ENCODE measurements around the gene IKZF1. TPM values are rescaled to one million over a fixed set of nuclear protein-coding genes. Genes with fewer than 3 reads are reported as not detected.

Gene IKZF1
- total and polyA plus RNA-seq, 2 of the 13 experiments (the other 11 are each of a cell fraction or from before 2014, with no cell fraction given): not detected

- H3K79me2 ChIP-seq (ENCODE audit: insufficient read depth, low read length): no peaks in the 10 kb centered on the region
- DNase-seq (ENCODE audit: low spot score) (no peak), FAIRE-seq (no peak)
Observed at GRCh38 chr7:50357426-50357825, 52.9 kb downstream of the IKZF1 start.

More at GRCh38 chr7:50357426-50357825, 52.9 kb downstream of the IKZF1 start:
- H4K20me1 ChIP-seq (ENCODE audit: insufficient read depth, low read length): no peaks in the 10 kb centered on the region
- in situ Hi-C loops (cut with HindIII; ENCODE audit: extremely low pct_ligation_motif_present, low pct_unique_long_range_greater_than_20kb): no loop called here
- no peak overlapping the region for H3K9ac ChIP-seq (ENCODE audit: insufficient read depth, low read depth, low read length)
- BruUV-seq (replicated peaks): no TSS peak
- H3K4me1 ChIP-seq (ENCODE audit: insufficient read depth, low read length): no peaks in the 10 kb centered on the region
- TF ChIP-seq MNT (IDR thresholded peaks at IDR 0.05) (peak; percentile 69), BRF2 (CRISPR knock-in tag; IDR thresholded peaks at IDR 0.05) (no peak)
- WGBS (ENCODE audit: low lambda C conversion rate): 28% methylated on average over 8 of the region's 8 CpGs
- H3K27me3 ChIP-seq (ENCODE audit: control insufficient read depth in 1 of 2, insufficient read depth in 2 of 2, low read length in 2 of 2): peaks cover 2 to 24% of the 10 kb centered on the region in 2 experiments; a peak in 3 of 5 replicates
- ChIA-PET CTCF (ENCODE audit: low intra/inter-chr PET ratio, low total read pairs) (no interaction called here), POLR2A (no interaction called here)
- H3K4me3 ChIP-seq (replicated peaks in 1 of 3; ENCODE audit: insufficient read depth in 1 of 3, low read depth in 2 of 3, low read length in 3 of 3): no peak overlapping the region
- no peaks in the 10 kb centered on the region for H3K36me3 ChIP-seq (replicated peaks in 1 of 2; ENCODE audit: control insufficient read depth in 1 of 2, insufficient read depth in 2 of 2, low read length in 2 of 2)
- H3K4me2 ChIP-seq (ENCODE audit: low read depth, low read length): no peak overlapping the region
- no peaks in the 10 kb centered on the region for H3K9me3 ChIP-seq (ENCODE audit: low read length)
- H3K27ac ChIP-seq (ENCODE audit: extremely low read length, insufficient read depth, low read length): no peak overlapping the region
- H2AFZ ChIP-seq (ENCODE audit: low read length): no peak overlapping the region
- intact Hi-C loops (cut with micrococcal nuclease; ENCODE audit: unreplicated experiment): no loop called here
- ATAC-seq: no peak
